Osteocyte (in vitro differentiated cells): Measurements from ENCODE around the gene CDH4. TPM values are rescaled to one million over a fixed set of nuclear protein-coding genes. Genes with fewer than 3 reads are reported as not detected.

ENCODE experiments used
- DNase-seq: peaks from one replicate; pipeline ENCODE4 v3.0.0; 2021; ENCODE audit warnings: mixed read lengths; ENCODE audit not compliant: unreplicated experiment; ENCODE audit errors: extremely low spot score
- H3K27ac Mint-ChIP-seq: one replicate; pipeline ENCODE4 v1.8.0; 2021; ENCODE audit warnings: mild to moderate bottlenecking, mixed read lengths; ENCODE audit not compliant: unreplicated experiment
- H3K27me3 Mint-ChIP-seq: one replicate; pipeline ENCODE4 v1.8.0; 2021; ENCODE audit warnings: mixed read lengths; ENCODE audit not compliant: unreplicated experiment
- H3K36me3 Mint-ChIP-seq: one replicate; pipeline ENCODE4 v1.8.0; 2021; ENCODE audit warnings: mixed read lengths; ENCODE audit not compliant: unreplicated experiment
- H3K4me1 Mint-ChIP-seq: one replicate; pipeline ENCODE4 v1.8.0; 2021; ENCODE audit warnings: mixed read lengths; ENCODE audit not compliant: unreplicated experiment
- H3K4me3 Mint-ChIP-seq: one replicate; pipeline ENCODE4 v1.8.0; 2021; ENCODE audit warnings: mild to moderate bottlenecking, moderate library complexity, mixed read lengths; ENCODE audit not compliant: unreplicated experiment
- H3K9me3 Mint-ChIP-seq: one replicate; pipeline ENCODE4 v1.8.0; 2021; ENCODE audit warnings: mixed read lengths; ENCODE audit not compliant: unreplicated experiment
- CTCF ChIP-seq: fragments of 200-600 bp; sonication (generic); IDR thresholded peaks from 2 replicates; pipeline ENCODE4 v1.5.0; 2021; ENCODE audit warnings: antibody characterized with exemption, mild to moderate bottlenecking, moderate library complexity
- total RNA-seq: library from RNA; stranded (reverse); gene quantifications from 2 replicates; pipeline ENCODE4 v1.2.1, GENCODE V29; 2021

Gene CDH4
- total RNA-seq, 1 donor from 2014 or later: 1.3 TPM

DNA sequence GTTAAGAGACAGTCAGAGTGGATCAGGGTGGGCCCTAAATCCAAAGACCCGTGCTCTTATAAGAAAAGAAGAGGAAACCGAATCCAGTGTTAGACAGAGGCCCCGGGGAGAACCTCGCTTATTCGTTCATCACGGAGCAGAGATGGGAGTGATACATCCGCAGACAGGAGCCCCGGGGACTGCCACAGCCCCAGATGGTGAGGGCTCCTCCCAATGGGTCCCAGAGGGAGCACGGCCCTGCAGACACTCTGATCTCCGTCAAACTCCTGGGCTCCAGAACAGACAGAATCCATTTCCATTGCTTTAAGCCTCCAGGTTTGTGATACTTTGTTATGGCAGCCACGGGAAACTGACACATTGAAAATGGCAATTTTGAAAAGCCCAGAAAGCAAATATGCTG is 47.0 kb downstream of the CDH4 start:
- TF ChIP-seq CTCF: no peak
- H3K36me3 Mint-ChIP-seq: no peaks in the 10 kb centered on the region
- no peaks in the 10 kb centered on the region for H3K9me3 Mint-ChIP-seq
- peaks cover 12% of the 10 kb centered on the region for H3K4me1 Mint-ChIP-seq
- DNase-seq: no peak
- H3K27me3 Mint-ChIP-seq: no peaks in the 10 kb centered on the region
- H3K27ac Mint-ChIP-seq: no peak overlapping the region
- H3K4me3 Mint-ChIP-seq: no peak overlapping the region

GRCh38 chr20:61299618-61300017 is 47.6 kb downstream of the CDH4 start:
- TF ChIP-seq CTCF: no peak
- Mint-ChIP-seq H3K27me3 (no peaks in the 10 kb centered on the region), H3K4me3 (no peak overlapping the region), H3K27ac (no peak overlapping the region), H3K9me3 (no peaks in the 10 kb centered on the region), H3K4me1 (peaks cover 12% of the 10 kb centered on the region), H3K36me3 (no peaks in the 10 kb centered on the region)
- no peak for DNase-seq

- DNase-seq: no peak
- Mint-ChIP-seq H3K4me1 (peaks cover 10% of the 10 kb centered on the region), H3K36me3 (no peaks in the 10 kb centered on the region), H3K4me3 (no peak overlapping the region), H3K9me3 (no peaks in the 10 kb centered on the region), H3K27ac (no peak overlapping the region), H3K27me3 (no peaks in the 10 kb centered on the region)
- TF ChIP-seq CTCF: no peak
Measured at GRCh38 chr20:61300293-61300692, 48.2 kb downstream of the CDH4 start.

- Mint-ChIP-seq H3K36me3 (no peaks in the 10 kb centered on the region), H3K27ac (no peak overlapping the region), H3K4me1 (peaks cover 8% of the 10 kb centered on the region), H3K9me3 (no peaks in the 10 kb centered on the region), H3K27me3 (no peaks in the 10 kb centered on the region), H3K4me3 (no peak overlapping the region)
- DNase-seq: no peak
- no peak for TF ChIP-seq CTCF
Measured at GRCh38 chr20:61300709-61301108, 48.6 kb downstream of the CDH4 start.

DNA sequence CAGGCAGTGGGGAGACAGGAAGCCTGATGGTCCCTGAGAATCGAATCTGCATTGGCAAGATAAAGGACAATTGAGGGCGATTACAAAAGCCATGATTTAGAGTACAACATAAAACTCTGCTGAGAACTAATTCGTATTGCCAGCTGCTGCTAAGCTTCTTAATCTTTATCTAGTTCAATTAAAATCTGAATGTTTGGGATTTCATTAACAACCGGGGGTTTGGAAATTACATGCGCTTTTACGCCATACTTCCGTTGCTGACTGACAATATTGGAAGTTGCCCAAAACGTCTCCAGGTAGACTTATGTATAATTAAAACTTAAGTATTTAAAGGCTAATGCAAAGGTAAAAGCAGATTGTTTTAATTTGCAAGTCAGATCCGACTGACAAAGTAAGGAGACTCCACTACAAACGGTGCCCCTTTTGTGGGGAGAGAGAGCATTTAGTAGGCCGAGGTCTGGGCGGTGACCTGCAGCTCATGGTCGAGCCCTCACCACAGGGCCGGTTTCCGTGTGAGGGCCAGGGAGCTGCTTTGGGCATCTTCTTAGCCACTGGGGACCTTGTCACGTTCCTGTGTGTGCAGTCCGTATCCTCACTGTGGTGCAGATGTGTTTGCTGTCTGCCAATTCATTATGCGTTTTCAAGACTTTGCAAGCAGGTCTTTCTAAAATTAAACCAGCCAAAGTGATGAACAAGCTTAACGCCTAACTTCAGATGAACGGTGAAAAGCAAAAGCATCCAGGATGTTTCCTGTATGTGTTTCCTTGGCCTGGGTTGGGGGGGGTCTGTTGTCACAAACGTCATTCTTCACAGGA is 49.9 kb downstream of the CDH4 start:
- no peak overlapping the region for H3K27ac Mint-ChIP-seq
- H3K9me3 Mint-ChIP-seq: no peaks in the 10 kb centered on the region
- H3K36me3 Mint-ChIP-seq: no peaks in the 10 kb centered on the region
- H3K27me3 Mint-ChIP-seq: no peaks in the 10 kb centered on the region
- no peak for TF ChIP-seq CTCF
- H3K4me3 Mint-ChIP-seq: no peak overlapping the region
- no peak for DNase-seq
- no peaks in the 10 kb centered on the region for H3K4me1 Mint-ChIP-seq
